Cardiac muscle cell (in vitro differentiated cells and primary cell): ENCODE results near the gene LRRC8E. TPM values are rescaled to one million over a fixed set of nuclear protein-coding genes. Genes with fewer than 3 reads are reported as not detected.

Experiments
- DNase-seq, 2 donors: peaks; one replicate each; pipeline versions ENCODE4 v3.0.0 to v3.0.0-alpha.2; 2010 to 2017; ENCODE audit warnings: low read depth in 1 of 2, low spot score in 1 of 2
- H3K27ac ChIP-seq: fragments of 200-600 bp; sonication (generic); 2 replicates; pipeline ENCODE4 v1.5.1; 2016
- H3K27me3 ChIP-seq: fragments of 200-600 bp; sonication (generic); 2 replicates; pipeline ENCODE4 v1.6.0; 2016; ENCODE audit warnings: control low read depth
- H3K36me3 ChIP-seq: fragments of 200-600 bp; sonication (generic); 2 replicates; pipeline ENCODE4 v1.5.1; 2016; ENCODE audit warnings: control low read depth
- H3K4me1 ChIP-seq: fragments of 200-600 bp; sonication (generic); 2 replicates; pipeline ENCODE4 v1.8.1; 2017; ENCODE audit warnings: low read depth, mild to moderate bottlenecking, mixed run types
- H3K4me3 ChIP-seq: fragments of 200-600 bp; sonication (generic); 2 replicates; pipeline ENCODE4 v1.5.1; 2016; ENCODE audit warnings: mild to moderate bottlenecking
- H3K9me3 ChIP-seq: fragments of 200-600 bp; sonication (generic); 2 replicates; pipeline ENCODE4 v1.5.1; 2017; ENCODE audit warnings: low read depth, mild to moderate bottlenecking, control low read depth
- CTCF ChIP-seq: IDR thresholded peaks from 2 replicates; pipeline ENCODE4 v1.5.1; 2012; ENCODE audit warnings: low read depth, mild to moderate bottlenecking, low read length
- polyA plus RNA-seq: library from polyadenylated mRNA; unstranded; fragments of >200 nt; fragmentation: Nextera tagmentation; extraction: Ambion mirVana; gene quantifications from 2 replicates; pipeline ENCODE4 v1.2.1, GENCODE V29; 2016
- total RNA-seq: library from RNA; depleted of rRNA; stranded (reverse); fragments of >200 nt; gene quantifications from 2 replicates; pipeline ENCODE4 v1.2.3, GENCODE V29; 2016

The LRRC8E gene
- total and polyA plus RNA-seq, 2 experiments from 2014 or later: 2.4 TPM; not detected in 1

- peaks cover 13% of the 10 kb centered on the region for H3K4me1 ChIP-seq
- no peaks in the 10 kb centered on the region for H3K9me3 ChIP-seq
- no peaks in the 10 kb centered on the region for H3K27me3 ChIP-seq
- peak overlapping the region; percentile 0 for H3K27ac ChIP-seq
- no peak for DNase-seq
- no peak overlapping the region for H3K4me3 ChIP-seq
- TF ChIP-seq CTCF: no peak
- H3K36me3 ChIP-seq: no peaks in the 10 kb centered on the region
Observed at GRCh38 chr19:7843521-7843920, 44.8 kb upstream of the LRRC8E start.

GRCh38 chr19:7844405-7844804, 43.9 kb upstream of the LRRC8E start:
- DNase-seq: no peak
- H3K27ac ChIP-seq: peak overlapping the region; percentile 32
- no peaks in the 10 kb centered on the region for H3K9me3 ChIP-seq

DNA sequence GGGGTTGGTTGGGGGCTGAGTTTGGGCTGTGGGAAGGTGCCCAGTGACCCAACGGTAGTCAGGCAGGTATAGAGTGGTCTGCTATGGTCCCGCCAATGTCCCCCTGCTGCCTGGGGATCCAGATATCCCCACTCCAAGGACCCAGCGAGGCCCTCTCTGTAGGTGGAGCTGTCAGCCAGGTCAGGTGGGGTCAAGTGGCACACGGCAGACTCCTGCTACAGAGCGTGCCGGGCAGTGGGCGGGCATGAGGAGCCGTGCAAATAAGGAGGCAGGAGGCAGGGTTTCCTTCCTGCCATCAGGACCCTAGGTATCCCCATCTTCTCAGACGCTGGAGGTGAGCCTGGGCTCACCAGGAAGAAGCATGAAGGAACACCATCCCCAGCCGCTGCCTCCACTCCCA, 43.4 kb upstream of the LRRC8E start:
- H3K27me3 ChIP-seq: no peaks in the 10 kb centered on the region
- TF ChIP-seq CTCF: no peak
- peak in 1 of 2 donors; percentile 76 for DNase-seq
- no peaks in the 10 kb centered on the region for H3K36me3 ChIP-seq
- no peak overlapping the region for H3K4me3 ChIP-seq
- peak overlapping the region; percentile 32 for H3K27ac ChIP-seq
- peaks cover 16% of the 10 kb centered on the region for H3K4me1 ChIP-seq
- no peaks in the 10 kb centered on the region for H3K9me3 ChIP-seq

More at GRCh38 chr19:7844405-7844804, 43.9 kb upstream of the LRRC8E start:
- TF ChIP-seq CTCF: no peak
- Histone ChIP-seq H3K4me1 (peaks cover 13% of the 10 kb centered on the region), H3K36me3 (no peaks in the 10 kb centered on the region), H3K4me3 (no peak overlapping the region), H3K27me3 (no peaks in the 10 kb centered on the region)

DNA sequence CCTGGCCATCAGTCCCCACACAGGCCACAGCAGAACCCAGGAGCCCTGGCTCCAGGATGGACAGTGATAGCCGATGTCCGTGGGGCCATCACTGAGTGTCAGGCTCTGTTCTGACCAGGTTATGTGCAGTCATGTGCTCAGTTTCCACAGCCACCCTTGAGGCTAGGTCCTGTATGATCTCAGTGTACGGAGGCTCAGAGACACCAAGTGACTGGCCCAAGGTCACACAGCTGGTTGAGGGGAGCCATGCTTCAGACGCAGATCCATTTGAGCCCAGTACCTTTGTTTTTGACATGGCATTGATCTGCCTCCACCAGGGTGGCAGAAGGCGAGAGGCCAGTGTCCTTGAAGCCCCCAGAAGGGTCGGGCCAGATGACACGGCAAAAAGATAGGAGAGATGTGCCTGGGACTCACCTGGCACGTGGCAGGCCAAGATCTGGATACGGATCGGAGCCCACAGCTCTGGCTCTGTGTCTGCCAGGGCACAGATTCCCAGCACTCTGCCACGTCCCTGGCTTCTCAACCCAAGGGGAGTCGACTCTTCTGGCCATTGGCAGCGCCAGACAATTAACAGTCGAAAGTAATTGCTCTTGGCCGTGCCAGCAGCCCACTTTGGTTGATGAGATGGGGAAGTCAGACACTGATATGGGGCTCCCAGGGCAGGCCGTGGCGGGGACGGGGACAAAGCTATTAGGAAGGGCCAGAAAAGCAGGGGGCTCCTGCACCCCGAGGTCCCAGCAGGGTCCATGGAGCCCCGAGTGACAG, 42.7 kb upstream of the LRRC8E start:
- DNase-seq: no peak
- no peaks in the 10 kb centered on the region for H3K36me3 ChIP-seq
- no peak overlapping the region for H3K4me3 ChIP-seq
- peaks cover 21% of the 10 kb centered on the region for H3K4me1 ChIP-seq
- no peak overlapping the region for H3K27ac ChIP-seq
- H3K27me3 ChIP-seq: no peaks in the 10 kb centered on the region
- H3K9me3 ChIP-seq: no peaks in the 10 kb centered on the region
- no peak for TF ChIP-seq CTCF

GRCh38 chr19:7846155-7846646, 42.1 kb upstream of the LRRC8E start:
- Histone ChIP-seq H3K9me3 (no peaks in the 10 kb centered on the region), H3K36me3 (no peaks in the 10 kb centered on the region), H3K4me1 (peaks cover 25% of the 10 kb centered on the region), H3K27ac (no peak overlapping the region), H3K27me3 (no peaks in the 10 kb centered on the region), H3K4me3 (no peak overlapping the region)
- no peak for DNase-seq
- no peak for TF ChIP-seq CTCF
